Islet precursor cell (in vitro differentiated cells): ENCODE data around the gene FAM43A.

ENCODE experiments used
- DNase-seq: peaks from one replicate; pipeline ENCODE4 v3.0.0-alpha.2; 2018

Gene FAM43A

GRCh38 chr3:194676471-194676870 is 9.2 kb upstream of the FAM43A start:
- no peak for DNase-seq

- no peak for DNase-seq
These were observed 4.6 kb upstream of the FAM43A start for GRCh38 chr3:194680888-194681615.

GRCh38 chr3:194682189-194682693 is 3.4 kb upstream of the FAM43A start:
- DNase-seq, result no peak

- peak; percentile 96 for DNase-seq
These were observed 2.9 kb upstream of the FAM43A start for GRCh38 chr3:194682694-194683310.

- DNase-seq, result no peak
These were observed 2.3 kb upstream of the FAM43A start for GRCh38 chr3:194683380-194683779.

GRCh38 chr3:194685065-194685717 is 492 bp upstream of the FAM43A start:
- no peak for DNase-seq

- no peak for DNase-seq
These were observed 732 bp downstream of the FAM43A start for GRCh38 chr3:194686414-194686815.

GRCh38 chr3:194686816-194687637 is 1.3 kb downstream of the FAM43A start:
- DNase-seq, result peak; percentile 79

- DNase-seq, result peak; percentile 93
These were observed 2.0 kb downstream of the FAM43A start for GRCh38 chr3:194687638-194688199.

- peak; percentile 70 for DNase-seq
These were observed 2.6 kb downstream of the FAM43A start for GRCh38 chr3:194688200-194688740.

GRCh38 chr3:194688946-194689345 is 3.3 kb downstream of the FAM43A start:
- no peak for DNase-seq

- DNase-seq, result no peak
These were observed 3.8 kb downstream of the FAM43A start for GRCh38 chr3:194689493-194689944.

- DNase-seq, result no peak
These were observed 5.1 kb downstream of the FAM43A start for GRCh38 chr3:194690501-194691372.

GRCh38 chr3:194691481-194692283 is 6.0 kb downstream of the FAM43A start:
- no peak for DNase-seq

- DNase-seq, result no peak
These were observed 11.0 kb downstream of the FAM43A start for GRCh38 chr3:194696702-194697101.

GRCh38 chr3:194702545-194702944 is 16.9 kb downstream of the FAM43A start:
- no peak for DNase-seq

GRCh38 chr3:194705227-194705626 is 19.5 kb downstream of the FAM43A start:
- DNase-seq, result no peak

- DNase-seq, result peak; percentile 69
These were observed 20.1 kb downstream of the FAM43A start for GRCh38 chr3:194705761-194706160.

- no peak for DNase-seq
These were observed 21.5 kb downstream of the FAM43A start for GRCh38 chr3:194707147-194707540.

- no peak for DNase-seq
These were observed 25.6 kb downstream of the FAM43A start for GRCh38 chr3:194711286-194711685.
